Occipital lobe (tissue), 3 donors: ENCODE measurements around the gene RNU1-3. TPM values are rescaled to one million over a fixed set of nuclear protein-coding genes. Genes with fewer than 3 reads are reported as not detected.
"Not testable (repeated sequence)": the region's sequence is repeated elsewhere in the genome, so short reads cannot be mapped to it uniquely, and the experiment has no call there.

Experiments
- DNase-seq: peaks from one replicate; lab custom pipeline; 2025; lab: John Stamatoyannopoulos, UW
- small RNA-seq: library from RNA; depleted of rRNA; stranded (forward); fragments of <200 nt; gene quantifications from one replicate; pipeline ENCODE3, GENCODE V24; 2014
- total RNA-seq: library from RNA; depleted of rRNA; stranded (reverse); fragments of >200 nt; gene quantifications from one replicate; pipeline ENCODE4 v1.2.3, GENCODE V29; 2014

Gene RNU1-3
- total RNA-seq, 1 donor from 2014 or later, result under 0.01 TPM

- not testable (repeated sequence) for DNase-seq
Observed at GRCh38 chr1:16621681-16622315, 45.0 kb downstream of the RNU1-3 start.

- DNase-seq, result no peak
Observed at GRCh38 chr1:16621300-16621658, 45.5 kb downstream of the RNU1-3 start.

DNA sequence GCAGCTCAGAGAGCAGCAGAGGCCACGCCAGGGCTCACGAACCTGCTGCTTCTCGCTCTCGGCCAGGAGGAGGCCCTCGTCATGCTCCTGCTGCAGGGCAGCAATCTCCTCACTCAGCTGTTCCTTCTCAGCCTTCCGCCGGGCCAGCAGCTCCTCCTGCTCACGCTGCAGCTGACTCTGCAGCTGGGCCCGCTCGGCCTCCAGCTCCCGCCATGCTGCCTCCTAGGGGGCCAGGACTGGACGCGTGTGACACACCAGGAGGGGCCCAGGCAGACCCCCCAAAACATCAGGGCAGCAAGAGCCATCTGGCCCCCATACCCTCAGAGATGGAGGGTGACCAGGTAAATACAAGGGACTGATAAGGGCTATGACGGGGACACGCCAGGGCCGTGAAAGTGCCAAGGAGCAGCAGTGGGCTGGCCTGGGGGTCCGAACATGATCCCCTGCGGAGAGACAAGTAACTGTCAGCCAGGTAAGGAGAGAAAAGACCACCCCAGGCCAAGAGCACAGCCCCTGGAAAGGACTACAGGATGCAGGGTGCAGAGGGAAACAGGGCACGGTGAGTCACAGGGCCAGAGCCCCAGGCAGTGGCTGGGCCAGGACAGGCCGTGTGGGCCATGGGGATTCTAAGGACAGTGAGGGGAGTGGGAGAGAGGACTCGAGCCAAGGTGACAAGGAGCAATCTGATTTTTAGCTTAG is 46.8 kb downstream of the RNU1-3 start:
- DNase-seq, result not testable (repeated sequence)

- DNase-seq, result no peak
Observed at GRCh38 chr1:16618719-16619118, 48.0 kb downstream of the RNU1-3 start.

- DNase-seq, result no peak
Observed at GRCh38 chr1:16617778-16618580, 48.8 kb downstream of the RNU1-3 start.

DNA sequence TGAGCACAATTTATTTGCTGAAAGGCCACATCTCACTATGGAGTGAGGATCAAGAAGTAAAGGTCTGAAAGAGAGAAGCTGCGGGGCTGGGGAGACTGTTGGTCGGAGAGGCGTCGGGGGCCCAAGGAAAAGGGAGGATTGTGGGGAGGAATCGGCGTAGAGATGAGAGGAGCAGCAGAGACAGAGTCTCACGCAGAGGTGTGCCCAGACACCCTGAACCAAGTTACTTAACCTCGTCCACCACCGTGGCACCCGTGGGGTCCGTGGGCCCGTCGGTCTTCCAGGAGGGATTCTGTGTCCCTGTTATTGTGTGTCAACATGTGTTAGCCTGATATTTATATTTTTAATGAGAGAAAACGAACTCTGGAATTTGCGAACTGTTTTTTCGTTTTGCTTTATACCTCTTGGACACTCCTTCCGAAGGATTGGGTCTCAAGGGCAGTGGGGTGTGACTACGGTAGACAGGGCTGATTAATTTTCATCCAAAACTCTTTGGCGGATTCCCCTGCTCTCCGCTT is 49.6 kb downstream of the RNU1-3 start:
- DNase-seq, result no peak

Small RNA genes within 50 kb of the gene (small RNA-seq; reads per million reads assigned to genes)
- not detected for gene RNU1-3

Other genes starting within 250 kb of the RNU1-3 start
- gene SPATA21, start 229.5 kb downstream of the RNU1-3 start, total RNA-seq, result not detected
- 25.9 TPM for gene NECAP2, start 226.2 kb downstream of the RNU1-3 start, total RNA-seq
- gene RNU1-1, start 152.7 kb downstream of the RNU1-3 start, total RNA-seq, result under 0.01 TPM
- 84.4 TPM for gene NBPF1, start 53.4 kb downstream of the RNU1-3 start, total RNA-seq
- under 0.01 TPM for gene RNU1-4, start 73.6 kb upstream of the RNU1-3 start, total RNA-seq
- under 0.01 TPM for gene RNU1-2, start 229.0 kb upstream of the RNU1-3 start, total RNA-seq